Breast epithelium (tissue), 3 donors: ENCODE data around the gene CLEC12A.

ENCODE experiments used
- POLR2A ChIP-seq: fragments of 450-650 bp; IDR thresholded peaks from one replicate; pipeline ENCODE4 v1.6.1; 2016; ENCODE audit warnings: antibody characterized with exemption, mild to moderate bottlenecking, moderate library complexity
- POLR2AphosphoS5 ChIP-seq, 3 donors: sonication (generic); formaldehyde crosslinking; IDR thresholded peaks; one replicate each; pipeline ENCODE4 v1.6.1; 2017; ENCODE audit warnings: antibody characterized with exemption in 3 of 3
- TF ChIP-seq, protein P1 (sequence below), 3 donors: fragments of 450-650 bp; IDR thresholded peaks; one replicate each; pipeline ENCODE4 v1.5.1; 2016 to 2017; ENCODE audit warnings: antibody characterized with exemption in 3 of 3, mild to moderate bottlenecking in 3 of 3, moderate library complexity in 3 of 3

DNA sequence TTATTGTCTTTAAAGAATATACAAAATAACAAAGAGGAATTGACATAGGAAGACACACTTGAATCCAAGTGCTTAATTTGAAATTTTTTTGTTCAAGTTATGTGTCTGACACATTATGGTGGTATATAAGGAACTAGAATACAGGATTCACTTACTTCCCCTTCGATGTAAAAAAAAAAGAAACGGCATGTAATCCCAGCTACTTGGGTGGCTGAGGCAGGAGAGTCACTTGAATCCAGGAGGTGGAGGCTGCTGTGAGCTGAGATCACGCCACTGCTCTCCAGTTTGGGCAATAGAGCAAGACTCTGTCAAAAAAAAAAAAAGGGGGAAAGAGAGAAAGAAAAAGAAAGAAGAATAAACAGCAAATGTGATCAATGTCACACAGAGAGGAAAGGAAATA lies 8.9 kb downstream of the CLEC12A start:
- TF ChIP-seq, protein P1, sequence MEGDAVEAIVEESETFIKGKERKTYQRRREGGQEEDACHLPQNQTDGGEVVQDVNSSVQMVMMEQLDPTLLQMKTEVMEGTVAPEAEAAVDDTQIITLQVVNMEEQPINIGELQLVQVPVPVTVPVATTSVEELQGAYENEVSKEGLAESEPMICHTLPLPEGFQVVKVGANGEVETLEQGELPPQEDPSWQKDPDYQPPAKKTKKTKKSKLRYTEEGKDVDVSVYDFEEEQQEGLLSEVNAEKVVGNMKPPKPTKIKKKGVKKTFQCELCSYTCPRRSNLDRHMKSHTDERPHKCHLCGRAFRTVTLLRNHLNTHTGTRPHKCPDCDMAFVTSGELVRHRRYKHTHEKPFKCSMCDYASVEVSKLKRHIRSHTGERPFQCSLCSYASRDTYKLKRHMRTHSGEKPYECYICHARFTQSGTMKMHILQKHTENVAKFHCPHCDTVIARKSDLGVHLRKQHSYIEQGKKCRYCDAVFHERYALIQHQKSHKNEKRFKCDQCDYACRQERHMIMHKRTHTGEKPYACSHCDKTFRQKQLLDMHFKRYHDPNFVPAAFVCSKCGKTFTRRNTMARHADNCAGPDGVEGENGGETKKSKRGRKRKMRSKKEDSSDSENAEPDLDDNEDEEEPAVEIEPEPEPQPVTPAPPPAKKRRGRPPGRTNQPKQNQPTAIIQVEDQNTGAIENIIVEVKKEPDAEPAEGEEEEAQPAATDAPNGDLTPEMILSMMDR (IDR thresholded peaks at IDR 0.05), result no peak
- TF ChIP-seq POLR2AphosphoS5 (IDR thresholded peaks at IDR 0.05) (no peak), POLR2A (no peak)
